Measurements from ENCODE around the gene DOK5. TPM values are rescaled to one million over a fixed set of nuclear protein-coding genes. Genes with fewer than 3 reads are reported as not detected.

The DOK5 gene
- total RNA-seq, 1 experiment from 2014 or later = 4.9 TPM

- ChIA-PET CTCF (no interaction called here), POLR2A (ENCODE audit: low non-redundant PET) (no interaction called here)
- Histone ChIP-seq H3K4me3 (ENCODE audit: low read depth, low read length, poor library complexity, severe bottlenecking) (no peak overlapping the region), H3K36me3 (ENCODE audit: insufficient read depth, low read length, poor library complexity, severe bottlenecking) (no peaks in the 10 kb centered on the region), H3K27me3 (replicated peaks; ENCODE audit: insufficient read depth, low read depth, low read length, poor library complexity) (no peaks in the 10 kb centered on the region), H3K9me3 (ENCODE audit: low read depth, low read length, poor library complexity, severe bottlenecking) (no peaks in the 10 kb centered on the region), H3K4me1 (ENCODE audit: insufficient read depth, low read length, poor library complexity, severe bottlenecking) (peaks cover 10% of the 10 kb centered on the region), H3K27ac (ENCODE audit: low read depth, low read length, poor library complexity, severe bottlenecking) (no peak overlapping the region)
- DNase-seq (ENCODE audit: low spot score) = no peak
- TF ChIP-seq EZH2 (IDR thresholded peaks at IDR 0.05; ENCODE audit: borderline replicate concordance, low read depth, low read length, poor library complexity, severe bottlenecking) (no peak), CTCF (conservative IDR thresholded peaks at IDR 0.05; ENCODE audit: low read depth, low read length) (no peak)
- intact Hi-C loops (cut with micrococcal nuclease; ENCODE audit: unreplicated experiment) = no loop called here
- no TSS peak for BruUV-seq (replicated peaks)
Observed at GRCh38 chr20:54587408-54587807, 112.0 kb downstream of the DOK5 start.

GRCh38 chr20:54589402-54590030 is 114.1 kb downstream of the DOK5 start:
- intact Hi-C loops (cut with micrococcal nuclease; ENCODE audit: unreplicated experiment) = no loop called here
- DNase-seq (ENCODE audit: low spot score) = no peak
- TF ChIP-seq CTCF (conservative IDR thresholded peaks at IDR 0.05; ENCODE audit: low read depth, low read length) (no peak), EZH2 (IDR thresholded peaks at IDR 0.05; ENCODE audit: borderline replicate concordance, low read depth, low read length, poor library complexity, severe bottlenecking) (no peak)
- no TSS peak for BruUV-seq (replicated peaks)
- no peak overlapping the region for H3K27ac ChIP-seq (ENCODE audit: low read depth, low read length, poor library complexity, severe bottlenecking)
- CTCF ChIA-PET = no interaction called here
- H3K27me3 ChIP-seq (replicated peaks; ENCODE audit: insufficient read depth, low read depth, low read length, poor library complexity) = no peaks in the 10 kb centered on the region
- no peaks in the 10 kb centered on the region for H3K9me3 ChIP-seq (ENCODE audit: low read depth, low read length, poor library complexity, severe bottlenecking)
- POLR2A ChIA-PET (ENCODE audit: low non-redundant PET) = no interaction called here
- peaks cover 10% of the 10 kb centered on the region for H3K4me1 ChIP-seq (ENCODE audit: insufficient read depth, low read length, poor library complexity, severe bottlenecking)
- H3K36me3 ChIP-seq (ENCODE audit: insufficient read depth, low read length, poor library complexity, severe bottlenecking) = no peaks in the 10 kb centered on the region
- H3K4me3 ChIP-seq (ENCODE audit: low read depth, low read length, poor library complexity, severe bottlenecking) = no peak overlapping the region

GRCh38 chr20:54590856-54591255 is 115.5 kb downstream of the DOK5 start:
- Histone ChIP-seq H3K36me3 (ENCODE audit: insufficient read depth, low read length, poor library complexity, severe bottlenecking) (no peaks in the 10 kb centered on the region), H3K4me3 (ENCODE audit: low read depth, low read length, poor library complexity, severe bottlenecking) (no peak overlapping the region), H3K27ac (ENCODE audit: low read depth, low read length, poor library complexity, severe bottlenecking) (no peak overlapping the region), H3K27me3 (replicated peaks; ENCODE audit: insufficient read depth, low read depth, low read length, poor library complexity) (no peaks in the 10 kb centered on the region), H3K4me1 (ENCODE audit: insufficient read depth, low read length, poor library complexity, severe bottlenecking) (peaks cover 10% of the 10 kb centered on the region), H3K9me3 (ENCODE audit: low read depth, low read length, poor library complexity, severe bottlenecking) (no peaks in the 10 kb centered on the region)
- ChIA-PET POLR2A (ENCODE audit: low non-redundant PET) (no interaction called here), CTCF (no interaction called here)
- DNase-seq (ENCODE audit: low spot score) = no peak
- no TSS peak for BruUV-seq (replicated peaks)
- TF ChIP-seq EZH2 (IDR thresholded peaks at IDR 0.05; ENCODE audit: borderline replicate concordance, low read depth, low read length, poor library complexity, severe bottlenecking) (no peak), CTCF (conservative IDR thresholded peaks at IDR 0.05; ENCODE audit: low read depth, low read length) (no peak)
- intact Hi-C loops (cut with micrococcal nuclease; ENCODE audit: unreplicated experiment) = no loop called here

All from A673 (cell line).